Neural crest cell (in vitro differentiated cells): ENCODE results near the gene NELFCD. TPM values are rescaled to one million over a fixed set of nuclear protein-coding genes. Genes with fewer than 3 reads are reported as not detected.

Experiments
- DNase-seq: peaks from one replicate; pipeline ENCODE4 v3.0.0; 2021; ENCODE audit warnings: low read depth, mixed read lengths, low spot score
- H3K27ac Mint-ChIP-seq: one replicate; pipeline ENCODE4 v1.8.0; 2021; ENCODE audit warnings: mild to moderate bottlenecking, mixed read lengths; ENCODE audit not compliant: unreplicated experiment
- H3K27me3 Mint-ChIP-seq: 2 replicates; pipeline ENCODE4 v1.8.0; 2021; ENCODE audit warnings: low read depth, mild to moderate bottlenecking, mixed read lengths
- H3K36me3 Mint-ChIP-seq: 2 replicates; pipeline ENCODE4 v1.8.0; 2021; ENCODE audit warnings: low read depth, mild to moderate bottlenecking, mixed read lengths
- H3K4me1 Mint-ChIP-seq: 2 replicates; pipeline ENCODE4 v1.8.0; 2021; ENCODE audit warnings: mixed read lengths
- H3K4me3 Mint-ChIP-seq: one replicate; pipeline ENCODE4 v1.8.0; 2021; ENCODE audit warnings: mild to moderate bottlenecking, mixed read lengths
- H3K9me3 Mint-ChIP-seq: 2 replicates; pipeline ENCODE4 v1.8.0; 2021; ENCODE audit warnings: mixed read lengths
- total RNA-seq: library from RNA; stranded (reverse); gene quantifications from 2 replicates; pipeline ENCODE4 v1.2.1, GENCODE V29; 2021
- TF ChIP-seq, protein P1 (sequence below): fragments of 200-600 bp; sonication (generic); conservative IDR thresholded peaks from 2 replicates; pipeline ENCODE4 v1.5.0; 2021; ENCODE audit warnings: antibody characterized with exemption, mild to moderate bottlenecking

The NELFCD gene
- total RNA-seq, 1 donor from 2014 or later: 117 TPM

DNA sequence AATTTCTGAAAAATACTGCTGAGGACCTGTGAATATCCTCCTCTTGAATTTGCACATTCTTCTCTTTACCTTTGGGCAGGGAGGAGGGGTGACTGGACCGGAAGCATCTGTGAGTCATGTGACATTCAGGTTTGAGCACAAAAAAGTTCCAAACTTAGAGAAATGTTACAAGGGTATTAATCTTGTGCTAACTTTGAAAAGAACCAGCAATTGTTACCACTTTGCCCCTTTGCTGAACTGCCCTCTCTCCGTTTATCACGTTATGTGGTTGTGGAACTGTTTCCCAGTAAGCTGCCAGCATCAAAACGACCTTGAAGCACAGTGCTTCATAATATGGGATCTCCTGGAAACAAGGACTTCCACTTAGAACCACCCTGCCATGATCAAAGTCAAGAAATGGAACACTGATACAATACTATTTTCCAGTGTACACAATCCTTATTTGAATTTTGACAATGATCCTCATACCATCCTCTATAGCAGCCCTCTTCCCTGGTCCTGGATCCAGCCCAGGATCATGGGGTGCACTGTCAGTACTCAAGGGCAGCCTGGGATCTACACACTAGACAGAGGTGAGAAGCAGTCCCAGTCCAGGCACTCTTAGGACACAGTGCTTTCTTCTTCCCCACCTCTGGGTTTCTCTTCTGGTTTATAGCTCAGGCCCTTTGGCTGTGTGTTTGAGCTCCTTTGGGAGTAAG lies 35.9 kb downstream of the NELFCD start:
- TF ChIP-seq, protein P1, sequence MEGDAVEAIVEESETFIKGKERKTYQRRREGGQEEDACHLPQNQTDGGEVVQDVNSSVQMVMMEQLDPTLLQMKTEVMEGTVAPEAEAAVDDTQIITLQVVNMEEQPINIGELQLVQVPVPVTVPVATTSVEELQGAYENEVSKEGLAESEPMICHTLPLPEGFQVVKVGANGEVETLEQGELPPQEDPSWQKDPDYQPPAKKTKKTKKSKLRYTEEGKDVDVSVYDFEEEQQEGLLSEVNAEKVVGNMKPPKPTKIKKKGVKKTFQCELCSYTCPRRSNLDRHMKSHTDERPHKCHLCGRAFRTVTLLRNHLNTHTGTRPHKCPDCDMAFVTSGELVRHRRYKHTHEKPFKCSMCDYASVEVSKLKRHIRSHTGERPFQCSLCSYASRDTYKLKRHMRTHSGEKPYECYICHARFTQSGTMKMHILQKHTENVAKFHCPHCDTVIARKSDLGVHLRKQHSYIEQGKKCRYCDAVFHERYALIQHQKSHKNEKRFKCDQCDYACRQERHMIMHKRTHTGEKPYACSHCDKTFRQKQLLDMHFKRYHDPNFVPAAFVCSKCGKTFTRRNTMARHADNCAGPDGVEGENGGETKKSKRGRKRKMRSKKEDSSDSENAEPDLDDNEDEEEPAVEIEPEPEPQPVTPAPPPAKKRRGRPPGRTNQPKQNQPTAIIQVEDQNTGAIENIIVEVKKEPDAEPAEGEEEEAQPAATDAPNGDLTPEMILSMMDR: no peak
- Mint-ChIP-seq H3K36me3 (no peaks in the 10 kb centered on the region), H3K9me3 (no peaks in the 10 kb centered on the region), H3K4me3 (no peak overlapping the region), H3K27ac (no peak overlapping the region), H3K4me1 (peaks cover 26% of the 10 kb centered on the region), H3K27me3 (no peaks in the 10 kb centered on the region)
- DNase-seq: no peak

DNA sequence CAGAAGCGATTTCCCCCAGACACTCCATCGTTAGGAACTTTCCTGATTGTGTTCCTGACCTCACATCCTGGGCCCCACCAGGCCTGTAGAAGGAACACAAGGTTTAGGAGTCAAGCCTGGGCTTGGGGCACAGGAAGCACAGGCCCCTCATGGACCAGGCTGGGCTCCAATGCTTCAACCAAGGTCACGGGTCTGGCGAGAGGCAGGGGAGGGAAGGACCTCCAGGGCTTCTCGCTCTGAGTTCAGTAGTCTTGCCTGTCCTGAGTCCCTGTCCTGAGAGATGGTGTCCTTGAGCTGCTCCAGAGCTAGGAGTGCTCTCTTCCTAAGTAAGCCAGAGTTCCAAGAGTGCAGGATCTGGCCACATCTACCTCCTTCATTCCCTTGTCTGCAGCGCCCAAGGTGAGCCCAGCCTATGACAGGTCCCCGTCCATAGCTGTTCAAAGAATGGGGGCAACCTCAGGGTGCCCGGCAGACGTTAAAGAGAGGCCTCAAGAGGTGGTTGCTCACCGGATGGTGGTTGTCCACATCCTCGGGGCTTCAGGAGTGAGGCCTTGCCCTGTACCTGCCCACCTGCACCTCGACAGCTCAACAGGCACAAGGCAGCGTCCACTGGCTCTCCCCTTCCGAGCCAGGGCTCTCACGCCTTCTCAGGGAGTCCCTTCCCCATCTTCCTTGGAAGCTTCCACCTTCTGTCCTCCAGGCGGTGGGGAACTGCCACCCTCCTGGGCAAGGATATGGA lies 36.6 kb downstream of the NELFCD start:
- Mint-ChIP-seq H3K27me3 (no peaks in the 10 kb centered on the region), H3K4me3 (no peak overlapping the region), H3K4me1 (peaks cover 26% of the 10 kb centered on the region), H3K9me3 (no peaks in the 10 kb centered on the region), H3K27ac (no peak overlapping the region), H3K36me3 (peaks cover under 1% of the 10 kb centered on the region)
- TF ChIP-seq, protein P1: no peak
- DNase-seq: no peak

DNA sequence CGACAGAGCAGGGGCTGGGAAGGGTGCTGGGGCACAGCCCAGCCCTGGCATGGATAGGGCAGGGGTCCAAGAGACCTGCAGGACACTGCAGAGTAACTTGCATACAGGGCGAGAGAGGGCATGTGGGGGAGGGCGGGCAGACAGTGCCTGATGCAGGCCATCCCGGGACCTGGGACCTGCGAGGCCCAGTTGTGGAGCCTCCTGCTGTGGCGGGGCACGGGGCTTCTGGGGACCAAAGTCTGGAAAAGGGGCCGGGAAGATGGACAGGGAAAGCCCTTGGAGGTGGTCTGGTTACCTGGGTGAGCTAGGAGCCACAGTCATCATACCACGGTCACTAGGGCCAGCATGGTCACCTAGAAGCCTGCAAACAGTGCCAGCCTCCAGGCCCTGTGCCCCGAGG lies 37.8 kb downstream of the NELFCD start:
- TF ChIP-seq, protein P1: no peak
- Mint-ChIP-seq H3K4me3 (peak overlapping the region; percentile 38), H3K4me1 (peaks cover 26% of the 10 kb centered on the region), H3K9me3 (no peaks in the 10 kb centered on the region), H3K27me3 (no peaks in the 10 kb centered on the region), H3K27ac (no peak overlapping the region), H3K36me3 (peaks cover 4% of the 10 kb centered on the region)
- no peak for DNase-seq

DNA sequence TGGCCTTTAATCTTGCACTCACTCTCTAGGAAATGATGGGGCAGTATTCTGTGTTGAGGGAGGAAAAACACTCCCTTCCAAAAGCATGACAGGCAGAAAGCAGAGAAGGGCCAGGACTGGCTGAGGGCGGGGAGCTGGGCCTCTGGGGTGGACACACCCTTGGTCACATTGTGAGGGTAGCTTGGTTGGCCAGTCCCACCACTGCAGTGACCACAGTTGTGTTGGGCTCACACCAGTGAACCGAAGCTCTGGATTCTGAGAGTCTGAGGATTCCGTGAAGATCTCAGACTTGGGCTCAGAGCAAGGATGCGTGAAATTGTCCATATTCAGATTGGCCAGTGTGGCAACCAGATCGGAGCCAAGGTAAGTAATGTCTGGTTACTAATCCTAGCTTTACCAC lies 38.2 kb downstream of the NELFCD start, which contains the start of gene TUBB1:
TSS of gene TUBB1 (plus strand) at position 213 of the 400 bp plus-strand sequence. CDS start at position 307, 94 bp downstream.
- Mint-ChIP-seq H3K36me3 (peaks cover 4% of the 10 kb centered on the region), H3K27me3 (no peaks in the 10 kb centered on the region), H3K27ac (peak within 1 kb of the TSS; percentile 19), H3K4me1 (peaks cover 26% of the 10 kb centered on the region), H3K9me3 (no peaks in the 10 kb centered on the region), H3K4me3 (peak within 1 kb of the TSS; percentile 38)
- no peak for DNase-seq
- TF ChIP-seq, protein P1: no peak

DNA sequence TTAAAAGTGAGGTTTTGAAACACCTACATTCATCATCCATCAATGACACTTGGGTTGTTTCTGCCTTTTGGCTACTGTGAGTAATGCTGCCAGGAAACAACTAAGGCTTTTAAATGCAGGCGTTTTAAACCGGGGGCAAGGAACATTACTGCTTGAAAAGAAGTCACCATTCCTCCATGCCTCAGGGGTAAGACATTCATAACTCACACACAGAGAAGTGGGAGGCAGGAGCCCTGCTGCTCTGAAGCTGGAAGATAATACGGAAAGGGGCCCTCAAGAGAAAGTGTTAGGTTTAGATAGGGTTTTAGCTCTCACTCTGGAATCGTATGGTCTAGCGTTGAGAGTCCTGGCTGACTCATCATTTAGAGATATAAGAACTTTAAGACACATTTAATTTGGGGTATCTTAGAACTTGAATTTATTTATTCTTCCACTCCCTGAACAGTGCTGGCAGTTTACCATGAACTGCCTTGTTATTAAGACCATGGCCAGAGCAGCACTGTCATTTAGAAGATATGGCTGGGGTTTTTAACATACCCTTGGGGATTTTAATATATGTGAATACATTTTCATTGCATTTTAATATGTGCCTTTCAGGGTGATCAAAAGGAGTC lies 40.0 kb downstream of the NELFCD start:
- H3K4me3 Mint-ChIP-seq: no peak overlapping the region
- peaks cover 32% of the 10 kb centered on the region for H3K4me1 Mint-ChIP-seq
- H3K9me3 Mint-ChIP-seq: no peaks in the 10 kb centered on the region
- H3K36me3 Mint-ChIP-seq: peaks cover 9% of the 10 kb centered on the region
- TF ChIP-seq, protein P1: no peak
- DNase-seq: no peak
- no peak overlapping the region for H3K27ac Mint-ChIP-seq
- no peaks in the 10 kb centered on the region for H3K27me3 Mint-ChIP-seq
